Measurements from ENCODE around the gene YY1.

YY1 gene

DNA sequence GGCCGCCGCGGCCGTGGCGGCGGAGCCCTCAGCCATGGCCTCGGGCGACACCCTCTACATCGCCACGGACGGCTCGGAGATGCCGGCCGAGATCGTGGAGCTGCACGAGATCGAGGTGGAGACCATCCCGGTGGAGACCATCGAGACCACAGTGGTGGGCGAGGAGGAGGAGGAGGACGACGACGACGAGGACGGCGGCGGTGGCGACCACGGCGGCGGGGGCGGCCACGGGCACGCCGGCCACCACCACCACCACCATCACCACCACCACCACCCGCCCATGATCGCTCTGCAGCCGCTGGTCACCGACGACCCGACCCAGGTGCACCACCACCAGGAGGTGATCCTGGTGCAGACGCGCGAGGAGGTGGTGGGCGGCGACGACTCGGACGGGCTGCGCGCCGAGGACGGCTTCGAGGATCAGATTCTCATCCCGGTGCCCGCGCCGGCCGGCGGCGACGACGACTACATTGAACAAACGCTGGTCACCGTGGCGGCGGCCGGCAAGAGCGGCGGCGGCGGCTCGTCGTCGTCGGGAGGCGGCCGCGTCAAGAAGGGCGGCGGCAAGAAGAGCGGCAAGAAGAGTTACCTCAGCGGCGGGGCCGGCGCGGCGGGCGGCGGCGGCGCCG lies 381 bp downstream of the YY1 start (continued):
- TF ChIP-seq ZNF639 (tag by site-specific recombination; IDR thresholded peaks at IDR 0.05) (no peak), ZNF157 (tag by site-specific recombination; IDR thresholded peaks at IDR 0.05) (no peak), ZNF24 (tag by site-specific recombination; IDR thresholded peaks at IDR 0.05) (no peak), ZNF658 (tag by site-specific recombination; IDR thresholded peaks at IDR 0.05) (no peak; the same call in 1 of the 2 replicates), ZNF571 (tag by site-specific recombination; IDR thresholded peaks at IDR 0.05) (no peak), ZNF248 (tag by site-specific recombination; IDR thresholded peaks at IDR 0.05) (no peak), ZFP37 (tag by site-specific recombination; IDR thresholded peaks at IDR 0.05) (no peak), ZNF585B (tag by site-specific recombination; IDR thresholded peaks at IDR 0.05) (no peak; the same call in 1 of the 2 replicates), ZNF341 (tag by site-specific recombination; IDR thresholded peaks at IDR 0.05; ENCODE audit: low read depth) (peak; percentile 66), ZNF645 (tag by site-specific recombination; IDR thresholded peaks at IDR 0.05) (peak; percentile 86), ZNF16 (tag by site-specific recombination; IDR thresholded peaks at IDR 0.05; ENCODE audit: low read depth) (no peak), ZNF350 (tag by site-specific recombination; IDR thresholded peaks at IDR 0.05) (no peak), ZNF654 (tag by site-specific recombination; IDR thresholded peaks at IDR 0.05; ENCODE audit: low read depth) (no peak), SCRT1 (tag by site-specific recombination; IDR thresholded peaks at IDR 0.05; ENCODE audit: borderline replicate concordance) (no peak), FEZF1 (tag by site-specific recombination; IDR thresholded peaks at IDR 0.05) (no peak), ZFP41 (tag by site-specific recombination; IDR thresholded peaks at IDR 0.05; ENCODE audit: borderline replicate concordance) (no peak), ZNF266 (tag by site-specific recombination; IDR thresholded peaks at IDR 0.05; ENCODE audit: low read depth) (0 out of 2 replicates have a peak, but pooled peaks have one; percentile 7), ZNF600 (tag by site-specific recombination; IDR thresholded peaks at IDR 0.05) (peak; percentile 29; the same call in 1 of the 2 replicates), ZNF629 (tag by site-specific recombination; IDR thresholded peaks at IDR 0.05) (no peak), ZNF561 (tag by site-specific recombination; IDR thresholded peaks at IDR 0.05; ENCODE audit: borderline replicate concordance) (peak; percentile 19; the same call in 1 of the 2 replicates), ZNF837 (tag by site-specific recombination; IDR thresholded peaks at IDR 0.05) (0 out of 2 replicates have a peak, but pooled peaks have one; percentile 10), ZNF777 (tag by site-specific recombination; IDR thresholded peaks at IDR 0.05; ENCODE audit: borderline replicate concordance) (no peak), YY2 (tag by site-specific recombination; IDR thresholded peaks at IDR 0.05) (peak; percentile 18; the same call in 1 of the 2 replicates), SALL2 (tag by site-specific recombination; IDR thresholded peaks at IDR 0.05; ENCODE audit: borderline replicate concordance) (no peak), ZNF10 (tag by site-specific recombination; IDR thresholded peaks at IDR 0.05) (no peak), KLF9 (tag by site-specific recombination; IDR thresholded peaks at IDR 0.05; ENCODE audit: low read depth) (peak; percentile 58; the same call in 1 of the 2 replicates), ZNF776 (tag by site-specific recombination; IDR thresholded peaks at IDR 0.05; ENCODE audit: borderline replicate concordance) (no peak), CTCF (tag by site-specific recombination; IDR thresholded peaks at IDR 0.05) (no peak), ZNF223 (tag by site-specific recombination; IDR thresholded peaks at IDR 0.05) (no peak), ZNF610 (tag by site-specific recombination; IDR thresholded peaks at IDR 0.05; ENCODE audit: borderline replicate concordance) (0 out of 2 replicates have a peak, but pooled peaks have one; percentile 20), GLIS1 (tag by site-specific recombination; IDR thresholded peaks at IDR 0.05) (no peak), ZNF670 (tag by site-specific recombination; IDR thresholded peaks at IDR 0.05; ENCODE audit: low read depth) (no peak)
- TF ChIP-seq, protein P1, sequence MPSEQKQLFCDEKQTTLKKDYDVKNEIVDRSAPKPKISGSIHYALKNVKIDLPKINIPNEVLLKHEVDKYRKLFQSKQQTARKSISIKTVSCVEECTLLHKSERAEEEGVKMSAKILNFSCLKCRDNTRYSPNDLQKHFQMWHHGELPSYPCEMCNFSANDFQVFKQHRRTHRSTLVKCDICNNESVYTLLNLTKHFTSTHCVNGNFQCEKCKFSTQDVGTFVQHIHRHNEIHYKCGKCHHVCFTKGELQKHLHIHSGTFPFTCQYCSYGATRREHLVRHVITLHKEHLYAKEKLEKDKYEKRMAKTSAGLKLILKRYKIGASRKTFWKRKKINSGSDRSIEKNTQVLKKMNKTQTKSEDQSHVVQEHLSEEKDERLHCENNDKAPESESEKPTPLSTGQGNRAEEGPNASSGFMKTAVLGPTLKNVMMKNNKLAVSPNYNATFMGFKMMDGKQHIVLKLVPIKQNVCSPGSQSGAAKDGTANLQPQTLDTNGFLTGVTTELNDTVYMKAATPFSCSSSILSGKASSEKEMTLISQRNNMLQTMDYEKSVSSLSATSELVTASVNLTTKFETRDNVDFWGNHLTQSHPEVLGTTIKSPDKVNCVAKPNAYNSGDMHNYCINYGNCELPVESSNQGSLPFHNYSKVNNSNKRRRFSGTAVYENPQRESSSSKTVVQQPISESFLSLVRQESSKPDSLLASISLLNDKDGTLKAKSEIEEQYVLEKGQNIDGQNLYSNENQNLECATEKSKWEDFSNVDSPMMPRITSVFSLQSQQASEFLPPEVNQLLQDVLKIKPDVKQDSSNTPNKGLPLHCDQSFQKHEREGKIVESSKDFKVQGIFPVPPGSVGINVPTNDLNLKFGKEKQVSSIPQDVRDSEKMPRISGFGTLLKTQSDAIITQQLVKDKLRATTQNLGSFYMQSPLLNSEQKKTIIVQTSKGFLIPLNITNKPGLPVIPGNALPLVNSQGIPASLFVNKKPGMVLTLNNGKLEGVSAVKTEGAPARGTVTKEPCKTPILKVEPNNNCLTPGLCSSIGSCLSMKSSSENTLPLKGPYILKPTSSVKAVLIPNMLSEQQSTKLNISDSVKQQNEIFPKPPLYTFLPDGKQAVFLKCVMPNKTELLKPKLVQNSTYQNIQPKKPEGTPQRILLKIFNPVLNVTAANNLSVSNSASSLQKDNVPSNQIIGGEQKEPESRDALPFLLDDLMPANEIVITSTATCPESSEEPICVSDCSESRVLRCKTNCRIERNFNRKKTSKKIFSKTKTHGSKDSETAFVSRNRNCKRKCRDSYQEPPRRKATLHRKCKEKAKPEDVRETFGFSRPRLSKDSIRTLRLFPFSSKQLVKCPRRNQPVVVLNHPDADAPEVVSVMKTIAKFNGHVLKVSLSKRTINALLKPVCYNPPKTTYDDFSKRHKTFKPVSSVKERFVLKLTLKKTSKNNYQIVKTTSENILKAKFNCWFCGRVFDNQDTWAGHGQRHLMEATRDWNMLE (tag by site-specific recombination; conservative IDR thresholded peaks at IDR 0.05; ENCODE audit: low read depth), result no peak

Data from HEK293 (cell line).